Keratinocyte (primary cell): Measurements from ENCODE around the gene SBSN.

Experiments used
- EZH2 ChIP-seq: IDR thresholded peaks from one replicate; pipeline ENCODE4 v1.6.1; 2012; ENCODE audit warnings: inconsistent platforms, mild to moderate bottlenecking, low read length, moderate library complexity
- TF ChIP-seq, protein P1 (sequence below), 3 experiments: IDR thresholded peaks in 1 of 3; conservative IDR thresholded peaks in 1 of 3; optimal IDR thresholded peaks in 1 of 3; 2 replicates in 2 of 3; 3 replicates in 1 of 3; pipeline versions ENCODE3 to v1.5.1; 2011; ENCODE audit warnings: low read length in 3 of 3, mild to moderate bottlenecking in 3 of 3, moderate library complexity in 2 of 3, control low read depth in 1 of 3, inconsistent platforms in 1 of 3; ENCODE audit not compliant: insufficient read depth in 2 of 3; ENCODE audit errors: extremely low read depth in 1 of 3

GRCh38 chr19:35474104-35474503, 54.0 kb downstream of the SBSN start:
- TF ChIP-seq, protein P1, sequence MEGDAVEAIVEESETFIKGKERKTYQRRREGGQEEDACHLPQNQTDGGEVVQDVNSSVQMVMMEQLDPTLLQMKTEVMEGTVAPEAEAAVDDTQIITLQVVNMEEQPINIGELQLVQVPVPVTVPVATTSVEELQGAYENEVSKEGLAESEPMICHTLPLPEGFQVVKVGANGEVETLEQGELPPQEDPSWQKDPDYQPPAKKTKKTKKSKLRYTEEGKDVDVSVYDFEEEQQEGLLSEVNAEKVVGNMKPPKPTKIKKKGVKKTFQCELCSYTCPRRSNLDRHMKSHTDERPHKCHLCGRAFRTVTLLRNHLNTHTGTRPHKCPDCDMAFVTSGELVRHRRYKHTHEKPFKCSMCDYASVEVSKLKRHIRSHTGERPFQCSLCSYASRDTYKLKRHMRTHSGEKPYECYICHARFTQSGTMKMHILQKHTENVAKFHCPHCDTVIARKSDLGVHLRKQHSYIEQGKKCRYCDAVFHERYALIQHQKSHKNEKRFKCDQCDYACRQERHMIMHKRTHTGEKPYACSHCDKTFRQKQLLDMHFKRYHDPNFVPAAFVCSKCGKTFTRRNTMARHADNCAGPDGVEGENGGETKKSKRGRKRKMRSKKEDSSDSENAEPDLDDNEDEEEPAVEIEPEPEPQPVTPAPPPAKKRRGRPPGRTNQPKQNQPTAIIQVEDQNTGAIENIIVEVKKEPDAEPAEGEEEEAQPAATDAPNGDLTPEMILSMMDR (optimal IDR thresholded peaks at IDR 0.05 in 1 of 3, IDR thresholded peaks at IDR 0.05 in 1 of 3, conservative IDR thresholded peaks at IDR 0.05 in 1 of 3; ENCODE audit: extremely low read depth in 1 of 3, insufficient read depth in 2 of 3, low read length in 3 of 3), result no peak
- TF ChIP-seq EZH2, result no peak
